ENCODE results near the gene RPL26. TPM values are rescaled to one million over a fixed set of nuclear protein-coding genes. Genes with fewer than 3 reads are reported as not detected.
"Not testable (repeated sequence)": the region's sequence is repeated elsewhere in the genome, so short reads cannot be mapped to it uniquely, and the experiment has no call there.

The RPL26 gene
- total RNA-seq, 1 donor from 2014 or later = 1,699 TPM

DNA sequence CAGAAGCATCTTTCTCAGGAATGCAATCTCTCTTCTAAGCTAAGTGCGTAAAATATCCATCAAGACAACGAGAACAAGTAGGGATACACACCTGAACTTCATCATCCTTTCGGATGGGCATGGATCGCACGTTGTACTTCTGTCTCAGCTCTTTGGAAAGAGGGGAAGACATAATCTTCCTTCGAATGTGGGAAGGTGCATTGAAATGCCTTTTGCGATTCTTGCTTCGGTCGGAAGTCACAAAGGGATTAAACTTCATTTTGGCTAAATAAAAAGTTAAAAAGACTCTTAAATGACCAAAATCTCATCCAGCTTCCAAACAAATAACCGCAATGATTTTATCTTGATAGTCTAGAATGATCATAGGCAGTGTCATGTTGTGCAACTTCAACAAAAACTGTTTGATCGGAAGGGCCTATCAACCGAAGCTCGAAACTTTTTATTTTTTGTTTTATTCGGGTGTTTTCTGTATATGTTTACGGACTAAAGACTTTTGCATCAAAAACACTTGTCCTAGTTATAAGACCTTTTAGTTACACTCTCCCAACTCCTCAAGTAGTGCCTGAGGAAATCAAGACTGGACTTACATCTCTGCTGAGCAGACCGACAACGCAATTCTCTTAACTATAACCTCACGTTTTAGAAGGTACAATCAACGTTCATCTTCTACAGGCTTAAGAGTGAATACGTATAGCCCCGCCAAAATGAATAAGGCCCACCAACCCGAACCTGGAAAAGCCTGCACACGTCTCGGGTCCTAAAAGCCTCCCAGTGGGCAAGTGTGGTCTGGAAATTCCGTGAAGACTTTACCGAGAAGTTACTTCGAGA is 727 bp downstream of the RPL26 start:
- no peak for DNase-seq (ENCODE audit: low spot score, unreplicated experiment)
- peak overlapping the region; percentile 99 for H3K27ac Mint-ChIP-seq
- peaks cover 32% of the 10 kb centered on the region for H3K36me3 Mint-ChIP-seq (ENCODE audit: insufficient read depth)
- H3K27me3 Mint-ChIP-seq = no peaks in the 10 kb centered on the region
- H3K9me3 Mint-ChIP-seq (ENCODE audit: low read depth) = no peaks in the 10 kb centered on the region
- peak overlapping the region; percentile 100 for H3K4me3 Mint-ChIP-seq (ENCODE audit: low read depth)
- peaks cover 22% of the 10 kb centered on the region for H3K4me1 Mint-ChIP-seq (ENCODE audit: low read depth)
- TF ChIP-seq CTCF (IDR thresholded peaks at IDR 0.05; ENCODE audit: unreplicated experiment) = no peak

DNA sequence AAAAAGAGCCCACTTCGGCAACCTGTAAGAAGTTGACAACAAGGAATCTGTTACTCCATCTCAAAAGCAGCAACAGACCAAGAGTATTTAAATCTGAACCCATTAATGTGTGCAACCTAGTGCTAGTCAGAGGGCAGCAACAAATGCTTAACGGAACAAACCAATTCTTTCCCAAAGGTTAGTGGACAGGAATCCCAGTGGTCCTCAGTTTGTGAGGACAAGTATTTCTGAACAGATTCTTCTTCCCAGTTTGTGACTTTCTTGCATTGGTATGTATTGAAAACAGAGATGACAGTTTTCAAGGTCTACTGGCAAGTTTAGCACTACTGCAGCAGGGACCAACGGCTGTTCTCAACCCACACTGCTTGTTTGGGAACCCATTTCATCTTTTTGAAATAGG is 2.9 kb downstream of the RPL26 start:
- Mint-ChIP-seq H3K4me3 (ENCODE audit: low read depth) (no peak overlapping the region), H3K36me3 (ENCODE audit: insufficient read depth) (peaks cover 36% of the 10 kb centered on the region)

GRCh38 chr17:8378117-8378516 is 4.9 kb downstream of the RPL26 start:
- H3K27me3 Mint-ChIP-seq; H3K4me3 Mint-ChIP-seq (ENCODE audit: low read depth); H3K9me3 Mint-ChIP-seq (ENCODE audit: low read depth); DNase-seq (ENCODE audit: low spot score, unreplicated experiment): not testable (repeated sequence)
- Mint-ChIP-seq H3K36me3 (ENCODE audit: insufficient read depth) (peaks cover 36% of the 10 kb centered on the region), H3K27ac (peak overlapping the region; percentile 63), H3K4me1 (ENCODE audit: low read depth) (peaks cover 30% of the 10 kb centered on the region)

More for the DNA sequence above, 2.9 kb downstream of the RPL26 start:
- Mint-ChIP-seq H3K27ac (no peak overlapping the region), H3K4me1 (ENCODE audit: low read depth) (peaks cover 29% of the 10 kb centered on the region), H3K27me3 (no peaks in the 10 kb centered on the region), H3K9me3 (ENCODE audit: low read depth) (no peaks in the 10 kb centered on the region)
- DNase-seq (ENCODE audit: low spot score, unreplicated experiment) = no peak
- TF ChIP-seq CTCF (IDR thresholded peaks at IDR 0.05; ENCODE audit: unreplicated experiment) = no peak

GRCh38 chr17:8377422-8377821 is 5.6 kb downstream of the RPL26 start:
- no peak for DNase-seq (ENCODE audit: low spot score, unreplicated experiment)
- peaks cover 23% of the 10 kb centered on the region for H3K4me1 Mint-ChIP-seq (ENCODE audit: low read depth)
- H3K27me3 Mint-ChIP-seq = no peaks in the 10 kb centered on the region
- no peak overlapping the region for H3K4me3 Mint-ChIP-seq (ENCODE audit: low read depth)
- H3K36me3 Mint-ChIP-seq (ENCODE audit: insufficient read depth) = peaks cover 30% of the 10 kb centered on the region
- H3K9me3 Mint-ChIP-seq (ENCODE audit: low read depth) = no peaks in the 10 kb centered on the region
- TF ChIP-seq CTCF (IDR thresholded peaks at IDR 0.05; ENCODE audit: unreplicated experiment) = no peak
- H3K27ac Mint-ChIP-seq = peak overlapping the region; percentile 54

DNA sequence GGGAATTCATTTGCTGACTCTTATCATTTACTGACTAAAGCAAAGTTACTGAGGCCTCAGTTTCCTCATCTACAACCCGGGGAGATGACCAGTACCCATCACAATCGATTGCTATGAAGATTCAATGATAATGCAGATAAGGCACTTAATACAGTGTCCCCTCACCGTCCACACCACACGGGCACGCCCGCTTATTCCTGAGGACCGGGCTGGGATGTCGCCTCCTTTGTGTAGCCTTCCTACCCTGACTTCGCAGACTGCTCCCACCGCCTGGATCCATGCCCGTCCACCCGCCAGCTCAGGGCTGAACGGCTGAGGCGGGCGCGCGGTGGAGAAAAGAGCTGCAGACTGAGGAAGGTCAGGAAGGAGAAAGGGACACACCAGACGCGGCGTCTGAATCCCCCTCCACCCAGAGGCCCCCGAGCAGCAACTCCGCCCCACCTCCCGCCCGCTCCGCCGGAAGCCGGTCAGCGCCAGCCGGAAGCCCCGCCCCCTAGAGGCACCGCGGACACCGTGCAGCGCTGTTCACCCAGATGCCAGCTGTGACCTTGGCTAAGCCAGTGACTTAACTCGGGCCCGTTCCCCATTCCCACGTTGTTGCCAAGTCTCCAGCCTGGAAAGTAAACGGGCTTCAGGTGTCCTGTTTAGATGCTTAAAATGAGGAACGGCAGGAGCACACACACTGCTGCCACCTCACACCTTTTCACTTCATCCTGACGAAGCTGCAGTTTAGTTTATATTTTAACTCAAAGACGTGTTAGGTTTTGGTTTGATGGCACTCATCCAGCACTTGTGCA is 6.5 kb downstream of the RPL26 start, which contains the start of gene KRABD2:
KRABD2 (minus strand) TSS at position 434 of the 797 bp plus-strand sequence.
- peaks cover 19% of the 10 kb centered on the region for H3K4me1 Mint-ChIP-seq (ENCODE audit: low read depth)
- peak; percentile 90 for DNase-seq (ENCODE audit: low spot score, unreplicated experiment)
- peaks cover 30% of the 10 kb centered on the region for H3K36me3 Mint-ChIP-seq (ENCODE audit: insufficient read depth)
- H3K27ac Mint-ChIP-seq = peak within 1 kb of the TSS; percentile 98
- peak; percentile 64 for TF ChIP-seq CTCF (IDR thresholded peaks at IDR 0.05; ENCODE audit: unreplicated experiment)
- H3K27me3 Mint-ChIP-seq = no peaks in the 10 kb centered on the region
- peak within 1 kb of the TSS; percentile 80 for H3K4me3 Mint-ChIP-seq (ENCODE audit: low read depth)
- H3K9me3 Mint-ChIP-seq (ENCODE audit: low read depth) = no peaks in the 10 kb centered on the region

Measured in progenitor cell of endocrine pancreas (in vitro differentiated cells).